Activated CD4-positive, alpha-beta memory T cell treated with anti-CD3 and anti-CD28 coated beads for 36 hours (primary cell): ENCODE measurements around the gene ETFDH. TPM values are rescaled to one million over a fixed set of nuclear protein-coding genes. Genes with fewer than 3 reads are reported as not detected.
"Not testable (repeated sequence)": the region's sequence is repeated elsewhere in the genome, so short reads cannot be mapped to it uniquely, and the experiment has no call there.

Source experiments
- CTCF ChIA-PET: fragments of 350-600 bp; sonication (Branson Sonifier 250); formaldehyde crosslinking; loops from one replicate; lab custom pipeline; 2021; ENCODE audit warnings: antibody characterized with exemption, inconsistent platforms; lab: Charles Lee
- POLR2A ChIA-PET: fragments of 350-600 bp; sonication (Branson Sonifier 250); formaldehyde crosslinking; loops from one replicate; lab custom pipeline; 2021; ENCODE audit warnings: antibody characterized with exemption; lab: Charles Lee
- DNase-seq: peaks from one replicate; pipeline ENCODE4 v3.0.0-alpha.2; 2020
- H3K27ac Mint-ChIP-seq: one replicate; pipeline ENCODE4 v1.8.0; 2021; ENCODE audit warnings: mixed read lengths
- H3K27me3 Mint-ChIP-seq: one replicate; pipeline ENCODE4 v1.8.0; 2021; ENCODE audit warnings: mixed read lengths
- H3K36me3 Mint-ChIP-seq: one replicate; pipeline ENCODE4 v1.8.0; 2021; ENCODE audit warnings: mixed read lengths
- H3K4me1 Mint-ChIP-seq: one replicate; pipeline ENCODE4 v1.8.0; 2021; ENCODE audit warnings: low read depth, mixed read lengths
- H3K4me3 Mint-ChIP-seq: one replicate; pipeline ENCODE4 v1.8.0; 2021; ENCODE audit warnings: mild to moderate bottlenecking, mixed read lengths
- H3K9me3 Mint-ChIP-seq: one replicate; pipeline ENCODE4 v1.8.0; 2021; ENCODE audit warnings: mixed read lengths
- intact Hi-C: fragments of 100-400 bp; cut with micrococcal nuclease; formaldehyde crosslinking; loops from one replicate; pipeline ENCODE4 v1.15.1; 2023
- total RNA-seq, 2 experiments: library from RNA; stranded (reverse); gene quantifications; one replicate each; pipeline ENCODE4 v1.2.3, GENCODE V29; 2021

ETFDH gene
- total RNA-seq, 2 experiments from 2014 or later: 30.8 to 30.9 TPM

- H3K27ac Mint-ChIP-seq, DNase-seq, H3K4me1 Mint-ChIP-seq, H3K36me3 Mint-ChIP-seq, POLR2A ChIA-PET, H3K9me3 Mint-ChIP-seq, CTCF ChIA-PET, intact Hi-C loops, H3K4me3 Mint-ChIP-seq, H3K27me3 Mint-ChIP-seq: not testable (repeated sequence)
Measured at GRCh38 chr4:158663707-158664625, 8.1 kb upstream of the ETFDH start.

DNA sequence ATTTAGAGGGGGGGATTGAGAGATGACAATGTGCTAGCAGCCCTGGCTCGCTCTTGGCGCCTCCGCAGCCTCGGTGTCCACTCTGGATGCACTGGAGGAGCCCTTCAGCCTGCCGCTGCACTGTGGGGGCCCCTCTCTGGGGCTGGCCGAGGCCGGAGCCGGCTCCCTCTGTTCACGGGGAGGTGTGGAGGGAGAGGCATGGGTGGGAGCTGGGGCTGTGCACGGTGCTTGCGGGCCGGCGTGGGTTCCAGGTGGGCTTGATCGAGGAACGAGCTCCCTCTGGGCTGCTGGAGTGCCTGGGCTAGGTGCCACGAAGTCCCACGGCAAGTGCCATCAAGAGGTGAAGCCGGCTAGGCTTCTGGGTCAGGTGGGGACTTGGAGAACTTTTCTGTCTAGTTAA lies 7.3 kb upstream of the ETFDH start:
- no peak overlapping the region for H3K4me3 Mint-ChIP-seq
- no peak for DNase-seq
- intact Hi-C loops: loop anchor here (5.0 kb wide), 1 partner anchor 782 kb away; no protein-coding TSS in a partner anchor

GRCh38 chr4:158666892-158667291 lies 5.2 kb upstream of the ETFDH start:
- H3K4me1 Mint-ChIP-seq: peaks cover 12% of the 10 kb centered on the region
- no peaks in the 10 kb centered on the region for H3K27me3 Mint-ChIP-seq
- CTCF ChIA-PET: interaction anchor here (0.6 to 0.8 kb wide), 2 partner anchors 9 to 400 kb away, joined by 3 to 4 read pairs; no protein-coding TSS in a partner anchor
- no peak overlapping the region for H3K4me3 Mint-ChIP-seq
- intact Hi-C loops: loop anchor here (5.0 kb wide), 1 partner anchor 780 kb away; no protein-coding TSS in a partner anchor
- no peaks in the 10 kb centered on the region for H3K9me3 Mint-ChIP-seq
- POLR2A ChIA-PET: no interaction called here
- no peak for DNase-seq
- no peak overlapping the region for H3K27ac Mint-ChIP-seq
- peaks cover 13% of the 10 kb centered on the region for H3K36me3 Mint-ChIP-seq

More for the DNA sequence above, 7.3 kb upstream of the ETFDH start:
- CTCF ChIA-PET: no interaction called here
- Mint-ChIP-seq H3K36me3 (peaks cover 10% of the 10 kb centered on the region), H3K4me1 (peaks cover 4% of the 10 kb centered on the region), H3K27ac (no peak overlapping the region), H3K27me3 (no peaks in the 10 kb centered on the region), H3K9me3 (no peaks in the 10 kb centered on the region)
- POLR2A ChIA-PET: interaction anchor here (0.6 kb wide), 1 partner anchor 96 kb away, joined by 5 read pairs; no protein-coding TSS in a partner anchor

GRCh38 chr4:158667651-158668198 lies 4.4 kb upstream of the ETFDH start:
- Mint-ChIP-seq H3K9me3 (no peaks in the 10 kb centered on the region), H3K4me1 (peaks cover 14% of the 10 kb centered on the region), H3K4me3 (no peak overlapping the region), H3K27me3 (no peaks in the 10 kb centered on the region), H3K36me3 (peaks cover 13% of the 10 kb centered on the region), H3K27ac (no peak overlapping the region)
- ChIA-PET CTCF (interaction anchor here (0.6 to 0.8 kb wide), 4 partner anchors 10 to 400 kb away, joined by 3 to 4 read pairs (median 4); no protein-coding TSS in a partner anchor), POLR2A (no interaction called here)
- peak; percentile 44 for DNase-seq
- intact Hi-C loops: loop anchor here (5.0 kb wide), 1 partner anchor 780 kb away; no protein-coding TSS in a partner anchor

- Mint-ChIP-seq H3K4me1 (peaks cover 20% of the 10 kb centered on the region), H3K9me3 (no peaks in the 10 kb centered on the region), H3K4me3 (no peak overlapping the region), H3K36me3 (peaks cover 13% of the 10 kb centered on the region), H3K27ac (no peak overlapping the region), H3K27me3 (no peaks in the 10 kb centered on the region)
- DNase-seq: no peak
- intact Hi-C loops: loop anchor here (5.0 kb wide), 1 partner anchor 778 kb away; no protein-coding TSS in a partner anchor
- ChIA-PET POLR2A (no interaction called here), CTCF (interaction anchor here (1.3 kb wide), 1 partner anchor 9 kb away, joined by 3 read pairs; no protein-coding TSS in a partner anchor)
Measured at GRCh38 chr4:158669310-158669709, 2.8 kb upstream of the ETFDH start.

- peak; percentile 82 for DNase-seq
Measured at GRCh38 chr4:158670975-158671664, 976 bp upstream of the ETFDH start.

DNA sequence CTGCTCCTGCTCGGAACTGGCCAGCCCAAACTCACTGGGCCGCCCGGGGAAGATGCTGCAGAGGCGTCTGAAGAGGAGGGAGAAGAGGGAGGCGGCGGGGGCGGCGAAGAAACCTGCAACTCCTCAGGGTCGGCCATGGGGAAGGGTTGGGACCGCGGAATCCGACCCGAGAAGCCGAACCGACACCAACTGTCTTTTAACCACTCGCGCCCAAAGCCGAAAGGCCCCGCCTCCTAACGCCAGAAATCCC lies 506 bp upstream of the ETFDH start, which contains the start of gene C4orf46:
TSS of gene C4orf46 (minus strand) at position 223 of the 250 bp plus-strand sequence. CDS start at position 137, 86 bp downstream.
- H3K27me3 Mint-ChIP-seq: no peaks in the 10 kb centered on the region
- H3K36me3 Mint-ChIP-seq: peaks cover 9% of the 10 kb centered on the region
- no peaks in the 10 kb centered on the region for H3K9me3 Mint-ChIP-seq
- ChIA-PET POLR2A (interaction anchor here (1.4 to 2.1 kb wide), 2 partner anchors 52 to 98 kb away, joined by 4 to 8 read pairs; partner anchors contain the start of gene PPID), CTCF (interaction anchor here (1.4 kb wide), 1 partner anchor 44 kb away, joined by 5 read pairs; no protein-coding TSS in a partner anchor)
- DNase-seq: no peak
- H3K27ac Mint-ChIP-seq: peak within 1 kb of the TSS; percentile 93
- intact Hi-C loops: loop anchor here (1.0 to 5.0 kb wide), 4 partner anchors 96 to 503 kb away; no protein-coding TSS in a partner anchor
- peaks cover 20% of the 10 kb centered on the region for H3K4me1 Mint-ChIP-seq
- peak within 1 kb of the TSS; percentile 99 for H3K4me3 Mint-ChIP-seq

More at GRCh38 chr4:158670975-158671664, 976 bp upstream of the ETFDH start:
- Mint-ChIP-seq H3K27ac (peak overlapping the region; percentile 93), H3K27me3 (no peaks in the 10 kb centered on the region), H3K9me3 (no peaks in the 10 kb centered on the region), H3K4me1 (peaks cover 20% of the 10 kb centered on the region), H3K4me3 (peak overlapping the region; percentile 99), H3K36me3 (peaks cover 9% of the 10 kb centered on the region)
- POLR2A ChIA-PET: interaction anchor here (1.4 to 2.1 kb wide), 2 partner anchors 52 to 98 kb away, joined by 4 to 8 read pairs; partner anchors contain the start of gene PPID
- intact Hi-C loops: loop anchor here (1.0 to 5.0 kb wide), 4 partner anchors 96 to 504 kb away; no protein-coding TSS in a partner anchor
- CTCF ChIA-PET: interaction anchor here (0.6 to 1.4 kb wide), 2 partner anchors 38 to 44 kb away, joined by 3 to 5 read pairs; no protein-coding TSS in a partner anchor

- H3K4me3 Mint-ChIP-seq: peak overlapping the region; percentile 6
- H3K36me3 Mint-ChIP-seq: peaks cover 7% of the 10 kb centered on the region
- no peak overlapping the region for H3K27ac Mint-ChIP-seq
- ChIA-PET CTCF (no interaction called here), POLR2A (no interaction called here)
- intact Hi-C loops: loop anchor here (2.0 to 5.0 kb wide), 2 partner anchors 153 to 179 kb away; no protein-coding TSS in a partner anchor
- no peaks in the 10 kb centered on the region for H3K9me3 Mint-ChIP-seq
- DNase-seq: no peak
- H3K4me1 Mint-ChIP-seq: peaks cover 18% of the 10 kb centered on the region
- no peaks in the 10 kb centered on the region for H3K27me3 Mint-ChIP-seq
Measured at GRCh38 chr4:158673633-158674032, 1.5 kb downstream of the ETFDH start.

DNA sequence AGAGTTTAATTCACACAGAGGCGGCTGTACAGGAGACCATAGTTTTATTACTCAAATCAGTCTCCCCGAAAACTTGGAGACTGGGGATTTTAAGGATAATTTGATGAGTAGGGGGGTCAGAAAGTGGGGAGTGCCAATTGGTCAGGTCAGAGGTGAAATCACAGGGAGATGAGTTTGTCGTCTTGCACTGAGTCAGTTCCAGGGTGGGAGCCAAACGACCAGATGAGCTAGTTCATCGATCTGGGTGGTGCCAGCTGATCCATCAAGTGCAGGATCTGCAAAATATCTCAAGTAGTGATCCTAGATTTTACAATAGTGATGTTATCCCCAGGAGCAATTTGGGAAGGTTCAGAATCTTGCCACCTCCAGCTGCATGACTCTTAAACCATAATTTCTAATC lies 4.0 kb downstream of the ETFDH start:
- Mint-ChIP-seq H3K27ac (no peak overlapping the region), H3K36me3 (peaks cover 4% of the 10 kb centered on the region), H3K9me3 (no peaks in the 10 kb centered on the region), H3K27me3 (no peaks in the 10 kb centered on the region), H3K4me3 (no peak overlapping the region), H3K4me1 (peaks cover 8% of the 10 kb centered on the region)
- intact Hi-C loops: no loop called here
- no peak for DNase-seq
- POLR2A ChIA-PET: interaction anchor here (0.6 kb wide), 1 partner anchor 455 kb away, joined by 3 read pairs; no protein-coding TSS in a partner anchor
- CTCF ChIA-PET: no interaction called here

DNA sequence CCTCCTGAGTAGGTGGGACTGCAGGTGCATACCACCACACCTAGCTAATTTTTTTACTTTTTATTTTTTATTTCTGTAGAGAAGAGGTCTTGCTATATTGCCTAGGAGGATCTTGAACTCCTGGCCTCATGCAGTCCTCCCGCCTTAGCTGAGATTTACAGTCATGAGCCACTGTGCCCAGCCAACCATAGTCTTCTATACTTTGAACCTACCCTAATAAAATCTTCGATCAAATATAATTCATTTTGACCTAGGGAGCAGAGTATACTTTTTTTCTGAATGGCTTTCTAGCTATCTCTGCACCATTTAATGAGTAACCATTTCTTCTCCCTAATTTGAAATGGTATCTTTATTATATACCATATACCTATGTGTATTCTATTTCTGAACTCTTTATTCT lies 6.7 kb downstream of the ETFDH start:
- peaks cover 4% of the 10 kb centered on the region for H3K36me3 Mint-ChIP-seq
- ChIA-PET CTCF (interaction anchor here (1.2 kb wide), 1 partner anchor 10 kb away, joined by 3 read pairs; no protein-coding TSS in a partner anchor), POLR2A (no interaction called here)
- H3K4me3 Mint-ChIP-seq: no peak overlapping the region
- intact Hi-C loops: no loop called here
- H3K27ac Mint-ChIP-seq: no peak overlapping the region
- H3K9me3 Mint-ChIP-seq: no peaks in the 10 kb centered on the region
- peaks cover under 1% of the 10 kb centered on the region for H3K4me1 Mint-ChIP-seq
- H3K27me3 Mint-ChIP-seq: no peaks in the 10 kb centered on the region
- DNase-seq: no peak

- CTCF ChIA-PET: no interaction called here
- no peaks in the 10 kb centered on the region for H3K27me3 Mint-ChIP-seq
- intact Hi-C loops: no loop called here
- H3K9me3 Mint-ChIP-seq: no peaks in the 10 kb centered on the region
- DNase-seq: no peak
- H3K27ac Mint-ChIP-seq: no peak overlapping the region
- POLR2A ChIA-PET: no interaction called here
- H3K4me1 Mint-ChIP-seq: no peaks in the 10 kb centered on the region
- peaks cover 4% of the 10 kb centered on the region for H3K36me3 Mint-ChIP-seq
- no peak overlapping the region for H3K4me3 Mint-ChIP-seq
Measured at GRCh38 chr4:158681629-158682028, 9.5 kb downstream of the ETFDH start.
